DLD1 (cell line): ENCODE measurements around the gene BCL7B.
"Not testable (repeated sequence)": the region's sequence is repeated elsewhere in the genome, so short reads cannot be mapped to it uniquely, and the experiment has no call there.

Experiments used
- in situ Hi-C: cut with HindIII; loops from 2 replicates; pipeline ENCODE4 v1.10.0; 2017; ENCODE audit warnings: low sequenced_read_pairs

The BCL7B gene

GRCh38 chr7:73573276-73573675, 15.8 kb upstream of the BCL7B start:
- in situ Hi-C loops = no loop called here

DNA sequence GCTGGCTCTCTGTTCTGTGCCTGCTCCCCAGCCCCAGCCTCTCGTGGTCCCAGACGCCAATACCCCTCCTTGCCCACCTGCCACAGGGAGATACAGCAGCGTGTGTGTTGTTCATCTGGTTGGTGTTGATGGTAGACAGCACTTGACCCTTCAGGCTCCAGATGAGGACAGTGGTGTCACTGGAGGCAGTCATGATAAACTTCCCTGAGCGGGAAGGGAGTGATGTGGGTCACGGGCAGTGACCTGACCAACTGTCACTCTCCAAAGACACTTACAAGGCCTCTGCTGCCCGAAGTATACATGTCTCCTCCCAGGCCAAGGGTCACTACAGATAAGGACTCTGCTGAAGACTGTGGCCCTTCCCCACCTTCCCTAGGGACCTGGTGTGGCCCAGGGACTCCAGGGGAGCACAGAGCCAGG, 15.3 kb upstream of the BCL7B start:
- in situ Hi-C loops = no loop called here

- in situ Hi-C loops = no loop called here
These were observed 13.5 kb upstream of the BCL7B start for GRCh38 chr7:73570977-73571376.

- in situ Hi-C loops = no loop called here
These were observed 13.0 kb upstream of the BCL7B start for GRCh38 chr7:73570521-73570920.

- in situ Hi-C loops = no loop called here
These were observed 11.6 kb upstream of the BCL7B start for GRCh38 chr7:73569042-73569608.

- in situ Hi-C loops = no loop called here
These were observed 10.6 kb upstream of the BCL7B start for GRCh38 chr7:73567846-73568685.

GRCh38 chr7:73567140-73567539, 9.7 kb upstream of the BCL7B start:
- in situ Hi-C loops = no loop called here

DNA sequence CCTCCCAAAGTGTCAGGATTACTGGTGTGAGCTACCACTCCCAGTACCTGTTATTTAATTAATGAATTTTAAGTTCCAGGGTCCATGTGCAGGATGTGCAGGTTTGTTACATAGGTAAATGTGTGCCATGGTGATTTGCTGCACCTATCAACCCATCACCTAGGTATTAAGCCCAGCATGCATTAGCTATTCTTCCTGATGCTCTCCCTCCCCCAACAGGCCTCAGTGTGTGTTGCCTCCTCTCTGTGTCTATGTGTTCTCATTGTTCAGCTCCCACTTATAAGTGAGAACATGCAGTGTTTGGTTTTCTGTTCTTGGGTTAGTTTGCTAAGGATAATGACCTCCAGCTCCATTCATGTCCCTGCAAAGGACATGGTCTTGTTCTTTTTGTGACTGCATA, 8.9 kb upstream of the BCL7B start:
- in situ Hi-C loops = not testable (repeated sequence)

DNA sequence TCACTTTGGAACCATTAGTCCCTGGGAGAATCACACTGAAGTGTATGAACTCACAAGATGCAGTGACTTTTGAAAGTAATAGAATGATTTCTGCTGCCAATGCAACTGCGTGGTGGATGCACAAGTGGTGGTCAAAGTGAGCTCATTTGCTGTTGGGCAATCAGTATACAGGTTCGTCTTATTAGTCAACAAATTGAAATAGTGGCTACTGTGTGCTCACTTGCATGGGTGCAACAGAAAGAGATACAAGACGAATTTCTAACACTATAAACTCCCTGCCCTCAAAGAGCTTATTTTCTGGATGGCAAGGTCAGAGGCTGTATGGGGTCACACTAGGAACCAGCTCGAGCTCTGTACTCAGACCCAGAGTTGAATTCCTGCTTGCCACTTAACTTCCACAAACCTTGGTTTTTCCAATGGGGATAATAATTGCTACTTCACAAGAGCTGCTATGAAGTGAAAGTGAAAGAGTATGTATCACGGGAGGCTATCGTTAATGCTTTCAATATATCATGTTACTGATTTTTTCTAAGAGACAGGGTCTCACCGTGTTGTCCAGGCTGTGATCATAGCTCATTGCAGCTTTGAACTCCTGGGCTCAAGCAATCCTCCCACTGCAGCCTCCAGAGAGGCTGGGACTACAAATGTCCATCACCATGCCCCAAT, 8.3 kb upstream of the BCL7B start:
- in situ Hi-C loops = no loop called here

- in situ Hi-C loops = no loop called here
These were observed 2.8 kb upstream of the BCL7B start for GRCh38 chr7:73560109-73560835.

GRCh38 chr7:73557108-73557396, 438 bp downstream of the BCL7B start:
- in situ Hi-C loops = no loop called here

DNA sequence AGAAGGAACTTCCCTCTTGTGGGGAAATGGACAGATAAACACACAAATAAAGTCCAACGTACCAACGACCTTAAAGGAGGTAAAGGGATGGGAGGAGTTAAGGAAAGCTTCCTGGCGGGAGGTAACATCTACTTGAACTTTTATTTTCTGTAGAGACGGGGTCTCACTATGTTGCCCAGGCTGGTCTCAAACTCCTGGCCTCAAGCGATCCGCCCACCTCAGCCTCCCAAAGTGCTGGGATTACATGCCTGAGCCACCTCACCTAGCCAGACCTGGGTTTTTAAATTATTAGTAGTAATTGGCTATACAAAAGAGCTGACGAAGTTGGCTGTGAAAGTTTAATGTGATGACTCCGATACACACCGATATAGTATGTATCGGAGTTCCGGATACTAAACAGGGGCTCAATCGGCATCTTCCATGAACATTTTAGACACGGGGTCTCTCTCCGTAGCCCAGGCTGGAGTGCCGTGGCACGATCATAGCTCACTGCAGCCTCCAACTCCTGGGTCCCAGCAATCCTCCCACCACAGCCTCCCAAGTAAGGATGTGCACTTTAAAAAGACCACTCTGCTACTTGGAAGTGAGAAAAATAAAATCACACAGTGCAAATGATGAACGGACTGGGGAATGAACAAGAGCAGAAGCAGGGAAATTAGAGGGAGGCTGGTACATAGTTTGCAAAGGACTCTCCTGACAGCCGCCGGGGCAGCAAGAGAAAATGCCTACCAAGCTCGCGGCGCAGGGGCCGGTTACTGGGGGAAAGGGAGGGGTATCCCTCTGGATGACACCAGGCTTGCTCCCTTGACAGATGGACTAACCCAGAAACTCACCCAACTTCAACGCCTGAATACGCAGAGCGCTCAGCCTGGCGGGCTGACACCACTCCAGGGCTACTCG, 1.0 kb downstream of the BCL7B start:
- in situ Hi-C loops = no loop called here

GRCh38 chr7:73555411-73555982, 2.0 kb downstream of the BCL7B start:
- in situ Hi-C loops = no loop called here

- in situ Hi-C loops = not testable (repeated sequence)
These were observed 7.4 kb downstream of the BCL7B start for GRCh38 chr7:73550093-73550492.

- in situ Hi-C loops = no loop called here
These were observed 8.3 kb downstream of the BCL7B start for GRCh38 chr7:73549176-73549575.

- in situ Hi-C loops = no loop called here
These were observed 9.6 kb downstream of the BCL7B start for GRCh38 chr7:73547841-73548240.

- in situ Hi-C loops = no loop called here
These were observed 12.8 kb downstream of the BCL7B start for GRCh38 chr7:73544678-73545077.

DNA sequence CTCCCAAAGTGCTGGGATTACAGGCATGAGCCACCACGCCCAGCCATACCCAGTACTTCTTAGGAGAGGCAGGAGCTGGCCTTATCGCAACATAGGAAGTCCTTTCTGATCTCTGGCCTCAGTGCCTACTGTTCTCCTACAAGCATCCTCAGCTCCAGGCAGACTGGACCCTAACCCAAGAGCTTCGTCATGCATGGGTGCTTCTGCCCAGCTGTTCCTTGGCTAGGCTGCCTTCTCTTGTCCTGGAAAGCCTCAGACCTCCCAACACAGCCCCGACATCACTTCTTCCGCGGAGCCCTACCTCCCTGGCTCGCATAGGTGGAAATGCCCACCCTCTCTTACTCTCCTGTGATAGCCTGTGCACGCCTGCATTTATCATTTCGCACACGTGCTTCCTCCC, 15.8 kb downstream of the BCL7B start:
- in situ Hi-C loops = no loop called here

- in situ Hi-C loops = no loop called here
These were observed 17.8 kb downstream of the BCL7B start for GRCh38 chr7:73539709-73540108.

DNA sequence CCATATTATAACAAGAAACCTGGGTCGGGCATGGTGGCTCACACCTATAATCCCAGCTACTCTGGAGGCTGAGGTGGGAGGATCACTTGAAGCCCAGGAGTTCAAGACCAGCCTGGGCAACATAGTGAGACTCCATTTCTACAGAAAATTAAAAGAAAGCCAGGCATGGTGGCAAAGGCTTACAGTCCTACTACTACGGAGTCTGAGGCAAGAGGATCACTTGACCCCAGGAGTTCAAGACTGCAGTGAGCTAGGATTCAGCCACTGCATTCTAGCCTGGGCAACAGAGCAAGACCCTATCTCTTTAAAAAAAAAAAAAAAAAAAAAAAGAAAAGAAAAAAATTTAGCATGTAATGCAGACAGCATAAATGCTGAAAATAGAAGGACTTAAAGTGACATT, 19.0 kb downstream of the BCL7B start:
- in situ Hi-C loops = not testable (repeated sequence)
